GM12878 (cell line): ENCODE data around the gene AFAP1. TPM values are rescaled to one million over a fixed set of nuclear protein-coding genes. Genes with fewer than 3 reads are reported as not detected.

Source experiments
- ATAC-seq: fragments of 200-7000 bp; cut with Tn5 transposase; 3 replicates; pipeline ENCODE4 v1.9.1; 2020; ENCODE audit warnings: mild to moderate bottlenecking, moderate library complexity
- BruUV-seq: library from RNA; stranded (reverse); fragments of 400-500 nt; replicated peaks from 2 replicates; lab custom pipeline; 2021; lab: Mats Ljungman, UMichigan
- CTCF ChIA-PET: fragments of 300-600 bp; sonication (Branson Sonifier 250); formaldehyde crosslinking; extraction: SDS; loops from one replicate; lab custom pipeline; 2021; ENCODE audit warnings: inconsistent platforms; lab: Yijun Ruan, JAX
- POLR2A ChIA-PET: fragments of 350-600 bp; formaldehyde crosslinking; extraction: SDS; loops from one replicate; lab custom pipeline; 2021; ENCODE audit warnings: inconsistent platforms; lab: Charles Lee
- RAD21 ChIA-PET: fragments of 300-600 bp; sonication (Branson Sonifier 250); formaldehyde crosslinking; loops from one replicate; lab custom pipeline; 2023; ENCODE audit warnings: antibody characterized with exemption; ENCODE audit not compliant: unreplicated experiment; lab: Charles Lee
- SMC1A ChIA-PET: fragments of 300-600 bp; sonication (Branson Sonifier 250); formaldehyde crosslinking; loops from one replicate; lab custom pipeline; 2023; ENCODE audit not compliant: unreplicated experiment, uncharacterized antibody; lab: Charles Lee
- DNase-seq: peaks from one replicate; pipeline ENCODE4 v3.0.0-alpha.2; 2011; ENCODE audit warnings: low read depth, low spot score
- FAIRE-seq: peaks from 3 replicates; lab custom pipeline; 2011; peaks lifted over from hg19 to GRCh38; lab: Jason Lieb, UNC
- H2AFZ ChIP-seq: 2 replicates; pipeline ENCODE4 v1.6.0; 2011; ENCODE audit warnings: low read depth, low read length, control low read depth; ENCODE audit not compliant: control insufficient read depth
- H3K27ac ChIP-seq: 2 replicates; pipeline ENCODE4 v1.5.1; 2011; ENCODE audit warnings: control low read depth; ENCODE audit not compliant: control insufficient read depth, insufficient read depth
- H3K27me3 ChIP-seq, 2 experiments: replicated peaks in 1 of 2; 2 replicates each; pipeline versions ENCODE4 v1.6.0 to v1.6.1; 2011; ENCODE audit warnings: low read length in 1 of 2; ENCODE audit not compliant: control insufficient read depth in 2 of 2, insufficient read depth in 2 of 2
- H3K36me3 ChIP-seq, 2 experiments: 2 replicates each; pipeline ENCODE4 v1.5.1; 2011; ENCODE audit warnings: low read length in 1 of 2; ENCODE audit not compliant: control insufficient read depth in 2 of 2, insufficient read depth in 2 of 2
- H3K4me1 ChIP-seq: 2 replicates; pipeline ENCODE4 v1.6.1; 2011; ENCODE audit warnings: mild to moderate bottlenecking, low read length, moderate library complexity, mixed read lengths; ENCODE audit not compliant: control insufficient read depth, insufficient read depth
- H3K4me2 ChIP-seq: 2 replicates; pipeline ENCODE4 v1.6.0; 2011; ENCODE audit warnings: control low read depth; ENCODE audit not compliant: control insufficient read depth, insufficient read depth
- H3K4me3 ChIP-seq: fragments of 200-600 bp; sonication (generic); 2 replicates; pipeline ENCODE4 v1.5.1; 2016
- H3K79me2 ChIP-seq: 2 replicates; pipeline ENCODE4 v1.6.0; 2011; ENCODE audit warnings: low read length; ENCODE audit not compliant: control insufficient read depth, insufficient read depth
- H3K9ac ChIP-seq: 2 replicates; pipeline ENCODE4 v1.8.0; 2011; ENCODE audit warnings: low read length, control low read depth, mixed read lengths; ENCODE audit not compliant: control insufficient read depth, insufficient read depth
- H3K9me3 ChIP-seq: replicated peaks from 3 replicates; pipeline ENCODE4 v1.5.1; 2011; ENCODE audit warnings: mild to moderate bottlenecking, low read length; ENCODE audit not compliant: control insufficient read depth, insufficient read depth
- H4K20me1 ChIP-seq: 2 replicates; pipeline ENCODE4 v1.6.0; 2011; ENCODE audit not compliant: control insufficient read depth, insufficient read depth
- FOS ChIP-seq: IDR thresholded peaks from 3 replicates; pipeline ENCODE4 v1.6.1; 2011; ENCODE audit warnings: borderline replicate concordance; ENCODE audit not compliant: insufficient read length; ENCODE audit errors: extremely low read depth
- FOXK2 ChIP-seq: fragments of 450-650 bp; IDR thresholded peaks from 2 replicates; pipeline ENCODE4 v1.6.1; 2017; ENCODE audit warnings: mild to moderate bottlenecking, moderate library complexity
- MEF2B ChIP-seq: fragments of 450-650 bp; IDR thresholded peaks from 2 replicates; pipeline ENCODE4 v1.6.1; 2018; ENCODE audit warnings: mild to moderate bottlenecking, moderate library complexity; ENCODE audit not compliant: partially characterized antibody, poor library complexity, severe bottlenecking
- MLLT1 ChIP-seq: fragments of 450-650 bp; IDR thresholded peaks from 2 replicates; pipeline ENCODE4 v1.6.1; 2016; ENCODE audit warnings: mild to moderate bottlenecking
- NKRF ChIP-seq: fragments of 450-650 bp; conservative IDR thresholded peaks from 2 replicates; pipeline ENCODE4 v1.6.1; 2017; ENCODE audit warnings: mild to moderate bottlenecking, moderate library complexity
- WRNIP1 ChIP-seq: IDR thresholded peaks from 2 replicates; pipeline ENCODE4 v1.6.1; 2011; ENCODE audit warnings: low read depth, low read length, improper control_type of control experiment, borderline replicate concordance
- WGBS: methylation state at CpG from one replicate; pipeline ENCODE4 v1.1.6; 2016; ENCODE audit warnings: low lambda C conversion rate; ENCODE audit not compliant: insufficient replicate concordance, insufficient coverage; ENCODE audit errors: missing lambda C conversion rate; 5-methylcytosine and 5-hydroxymethylcytosine counted together
- in situ Hi-C: fragments of 300-500 bp; cut with MboI; formaldehyde crosslinking; loops from 9 replicates; pipeline ENCODE4 v1.14.3; 2018; ENCODE audit warnings: mixed read lengths
- intact Hi-C: fragments of 100-400 bp; cut with micrococcal nuclease; formaldehyde crosslinking; loops from one replicate; pipeline ENCODE4 v1.14.2; 2022; ENCODE audit not compliant: unreplicated experiment
- polyA plus RNA-seq, 11 experiments: library from polyadenylated mRNA; depleted of rRNA in 4 of 11; unstranded in 6 of 11; stranded (reverse) in 5 of 11; fragments of >200 nt; fragmentation: Nextera tagmentation in 4 of 11; fragmentation: Illumina TruSeq in 1 of 11; extraction: Ambion mirVana in 4 of 11; extraction: Trizol in 1 of 11; gene quantifications; 1 replicate in 1 of 11; 2 replicates in 10 of 11; pipeline versions ENCODE4 v1.2.1 to v1.2.3, GENCODE V29; 2011 to 2016; ENCODE audit warnings: inconsistent platforms in 2 of 11, missing spikeins in 2 of 11, low read depth in 1 of 11
- total RNA-seq, 4 experiments: library from RNA; depleted of rRNA in 3 of 4; stranded (reverse); fragments of >200 nt in 3 of 4; fragmentation: Illumina TruSeq in 1 of 4; extraction: Trizol in 1 of 4; gene quantifications; 2 replicates each; pipeline versions ENCODE4 v1.2.1 to v1.2.3, GENCODE V29; 2013 to 2021

AFAP1 gene
- total and polyA plus RNA-seq, 10 of the 15 experiments (the other 5 are each of a cell fraction or from before 2014, with no cell fraction given) = 0.02 to 0.23 (median 0.09) TPM; not detected in 1

GRCh38 chr4:7852568-7853185 is 87.0 kb downstream of the AFAP1 start:
- Histone ChIP-seq H3K79me2 (no peaks in the 10 kb centered on the region), H3K4me1 (no peaks in the 10 kb centered on the region), H3K4me2 (no peak overlapping the region), H3K4me3 (no peak overlapping the region), H2AFZ (no peak overlapping the region), H3K9me3 (no peaks in the 10 kb centered on the region), H3K36me3 (no peaks in the 10 kb centered on the region), H3K27ac (no peak overlapping the region), H3K27me3 (no peaks in the 10 kb centered on the region; a peak in 2 of 4 replicates), H4K20me1 (no peaks in the 10 kb centered on the region), H3K9ac (no peak overlapping the region)
- SMC1A ChIA-PET = no interaction called here
- in situ Hi-C loops = no loop called here
- DNase-seq (no peak), ATAC-seq (no peak), FAIRE-seq (no peak)
- BruUV-seq = no TSS peak
- CTCF ChIA-PET = no interaction called here
- POLR2A ChIA-PET = no interaction called here
- TF ChIP-seq FOS (no peak), MEF2B (no peak), FOXK2 (no peak), MLLT1 (no peak), NKRF (no peak), WRNIP1 (no peak)
- RAD21 ChIA-PET = no interaction called here
- intact Hi-C loops = no loop called here
- 36% methylated on average over 12 of the region's 12 CpGs for WGBS
